GM19468 (cell line): Measurements from ENCODE around the gene CCT8.
A peak's percentile ranks its signal among the peaks of the same experiment; 100 is the strongest.
"Not testable (repeated sequence)": the region's sequence is repeated elsewhere in the genome, so short reads cannot be mapped to it uniquely, and the experiment has no call there.

Experiments
- ATAC-seq: cut with Tn5 transposase; IDR thresholded peaks from one replicate; pipeline ENCODE4 v1.9.1; 2021; ENCODE audit warnings: mild to moderate bottlenecking, moderate library complexity, moderate number of reproducible peaks; ENCODE audit not compliant: unreplicated experiment; ENCODE audit errors: extremely low read depth

Gene CCT8

GRCh38 chr21:29025328-29025713 lies 48.1 kb downstream of the CCT8 start:
- no peak for ATAC-seq

- ATAC-seq: peak; percentile 90
These were observed 48.7 kb downstream of the CCT8 start, which contains the start of gene USP16 for GRCh38 chr21:29024474-29025327. Gene USP16, plus strand, starts transcription at chr21:29024668. Its CDS starts 3,246 bp downstream, at chr21:29027914.

DNA sequence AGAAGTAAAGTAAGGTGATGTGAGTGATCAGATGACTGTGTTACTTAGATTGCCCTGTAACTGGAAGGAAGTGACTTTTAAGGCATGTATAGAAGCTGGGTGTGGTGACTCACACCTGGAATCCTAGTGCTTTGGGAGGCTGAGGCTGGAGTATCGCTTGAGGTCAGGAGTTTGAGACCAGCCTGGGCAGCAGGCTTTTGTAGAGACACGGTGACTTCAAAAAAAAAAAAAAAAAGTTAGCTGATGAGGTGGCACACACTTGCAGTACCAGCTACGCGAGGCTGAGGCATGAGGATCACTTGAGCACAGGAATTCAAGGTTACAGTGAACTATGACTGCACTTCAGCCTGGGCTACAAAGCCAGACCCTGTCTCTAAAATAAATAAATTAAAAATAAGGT lies 51.3 kb downstream of the CCT8 start:
- no peak for ATAC-seq

DNA sequence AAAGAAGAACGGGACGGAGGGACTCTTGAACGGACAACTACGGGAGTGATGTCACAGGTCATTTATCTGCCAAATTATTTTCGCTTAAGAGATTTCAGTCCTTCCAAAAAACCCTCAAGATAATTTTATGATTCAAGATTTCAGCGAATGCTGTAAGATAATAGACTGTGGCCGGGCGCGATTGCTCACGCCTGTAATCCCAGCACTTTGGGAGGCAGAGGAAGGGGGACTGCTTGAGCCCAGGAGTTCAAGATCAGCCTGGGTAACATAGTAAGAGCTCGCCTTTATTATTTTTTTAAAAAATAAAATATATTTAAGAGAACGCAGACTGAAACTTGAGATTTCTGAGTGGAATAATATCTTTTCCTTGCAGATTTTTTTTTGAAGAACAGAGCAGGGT lies 54.9 kb downstream of the CCT8 start:
- ATAC-seq: no peak

- ATAC-seq: no peak
These were observed 55.7 kb downstream of the CCT8 start for GRCh38 chr21:29017639-29018237.

- ATAC-seq: not testable (repeated sequence)
These were observed 62.2 kb downstream of the CCT8 start for GRCh38 chr21:29011236-29011635.

DNA sequence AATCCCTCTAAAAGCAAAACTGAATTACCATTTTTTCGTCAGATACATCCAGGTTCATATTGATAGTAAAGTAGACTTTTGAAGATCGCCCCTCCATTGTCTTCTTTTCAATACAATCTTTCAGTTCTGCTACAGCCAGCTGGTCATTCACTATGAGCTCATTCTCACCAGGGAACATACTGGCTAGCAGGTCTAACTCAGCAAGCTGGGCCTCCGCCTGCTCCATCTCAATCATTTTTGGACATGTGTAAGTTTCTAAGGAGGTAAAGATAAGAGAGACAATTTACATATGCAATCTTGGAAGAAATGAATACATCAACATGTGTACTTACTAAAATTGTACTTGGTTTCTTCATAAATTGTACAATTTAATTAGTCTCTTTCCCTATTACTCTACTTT lies 65.1 kb downstream of the CCT8 start:
- no peak for ATAC-seq

- ATAC-seq: no peak
These were observed 65.6 kb downstream of the CCT8 start for GRCh38 chr21:29007810-29008209.

DNA sequence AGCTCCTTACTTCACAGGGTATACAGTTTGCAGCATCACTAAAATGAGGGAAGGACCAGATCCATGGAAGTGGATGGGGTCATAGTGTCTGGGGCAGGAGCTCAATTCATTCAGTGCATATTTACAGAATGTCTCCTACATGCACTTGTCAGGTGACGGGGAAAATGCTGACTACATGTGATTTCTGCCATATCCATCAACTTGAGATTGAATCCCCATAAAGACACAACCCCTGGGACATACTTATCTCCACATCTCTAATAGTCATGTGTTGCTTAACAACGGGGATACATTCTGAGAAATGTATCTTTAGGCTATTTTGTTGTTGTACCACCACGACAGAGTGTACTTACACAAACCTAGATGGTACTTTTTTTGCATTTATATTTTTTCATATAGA lies 66.3 kb downstream of the CCT8 start:
- ATAC-seq: no peak
